GM12891 (cell line): ENCODE results near the gene CCDC124.

Source experiments
- POLR2A ChIP-seq: IDR thresholded peaks from 2 replicates; pipeline ENCODE4 v1.6.1; 2011; ENCODE audit warnings: low read depth, low read length, control low read depth
- POLR2AphosphoS5 ChIP-seq: IDR thresholded peaks from 2 replicates; pipeline ENCODE4 v1.6.1; 2011; ENCODE audit warnings: low read depth, low read length, control low read depth
- POU2F2 ChIP-seq: IDR thresholded peaks from 2 replicates; pipeline ENCODE4 v1.6.1; 2011; ENCODE audit warnings: low read depth, mild to moderate bottlenecking, control low read depth, low read length, moderate library complexity
- SPI1 ChIP-seq: IDR thresholded peaks from 2 replicates; pipeline ENCODE4 v1.6.1; 2011; ENCODE audit warnings: low read depth, low read length, control low read depth
- TAF1 ChIP-seq: IDR thresholded peaks from 2 replicates; pipeline ENCODE4 v1.6.1; 2011; ENCODE audit warnings: low read depth, low read length, control low read depth

DNA sequence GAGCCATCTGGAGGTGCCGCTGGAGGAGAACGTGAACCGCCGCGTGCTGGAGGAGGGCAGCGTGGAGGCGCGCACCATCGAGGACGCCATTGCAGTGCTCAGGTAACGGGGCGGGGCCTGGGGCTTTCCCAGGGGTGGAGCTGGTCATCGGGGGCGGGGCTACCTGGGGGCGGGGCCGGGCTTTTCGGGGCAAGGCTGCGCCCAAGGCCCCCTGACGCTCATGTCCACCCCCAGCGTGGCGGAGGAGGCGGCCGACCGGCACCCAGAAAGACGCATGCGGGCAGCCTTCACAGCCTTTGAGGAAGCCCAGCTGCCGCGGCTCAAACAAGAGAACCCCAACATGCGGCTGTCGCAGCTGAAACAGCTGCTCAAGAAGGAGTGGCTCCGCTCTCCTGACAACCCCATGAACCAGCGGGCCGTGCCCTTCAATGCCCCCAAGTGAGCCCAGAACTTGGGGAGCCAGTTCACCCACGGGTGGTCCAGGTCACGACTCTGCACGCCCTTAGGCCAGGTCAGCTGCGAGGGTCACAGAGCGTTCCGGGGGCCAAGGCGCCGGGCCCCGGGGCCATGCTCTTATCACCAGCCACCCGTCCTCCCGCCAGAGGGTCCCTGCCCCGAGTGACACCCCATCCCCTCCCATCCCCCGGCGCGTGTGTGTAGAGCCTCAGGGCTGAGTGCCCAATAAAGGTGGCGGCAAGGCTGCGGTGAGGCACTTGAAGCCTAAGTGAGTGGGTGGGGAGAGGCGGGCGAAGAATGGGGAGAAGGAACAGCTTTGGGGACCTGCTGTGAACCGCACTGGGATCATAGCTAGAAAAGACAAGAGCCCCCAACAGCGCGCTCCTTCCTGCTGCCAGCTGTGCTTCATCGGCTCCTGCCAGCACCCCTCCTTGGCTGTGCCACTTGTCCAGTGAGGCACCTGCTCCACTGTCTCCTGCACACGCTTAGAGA lies 10.7 kb downstream of the CCDC124 start:
- TF ChIP-seq TAF1 (no peak), SPI1 (no peak), POLR2AphosphoS5 (no peak), POLR2A (no peak), POU2F2 (no peak)
